Activated CD8-positive, alpha-beta T cell treated with anti-CD3 and anti-CD28 coated beads for 36 hours (primary cell): ENCODE data around the gene MYLIP. TPM values are rescaled to one million over a fixed set of nuclear protein-coding genes. Genes with fewer than 3 reads are reported as not detected.

Source experiments
- ATAC-seq: fragments of 200-7000 bp; cut with Tn5 transposase; one replicate; pipeline ENCODE4 v1.10.0; 2021; ENCODE audit warnings: mild to moderate bottlenecking, moderate library complexity
- CTCF ChIA-PET: fragments of 350-600 bp; sonication (Branson Sonifier 250); formaldehyde crosslinking; loops from one replicate; lab custom pipeline; 2021; ENCODE audit warnings: antibody characterized with exemption; lab: Charles Lee
- POLR2A ChIA-PET: fragments of 350-600 bp; sonication (Branson Sonifier 250); formaldehyde crosslinking; loops from one replicate; lab custom pipeline; 2021; ENCODE audit warnings: antibody characterized with exemption; lab: Charles Lee
- DNase-seq: peaks from one replicate; pipeline ENCODE4 v3.0.0-alpha.2; 2020
- H3K27ac Mint-ChIP-seq: one replicate; pipeline ENCODE4 v1.8.0; 2021; ENCODE audit warnings: mild to moderate bottlenecking, mixed read lengths
- H3K27me3 Mint-ChIP-seq: one replicate; pipeline ENCODE4 v1.8.0; 2021; ENCODE audit warnings: mixed read lengths
- H3K36me3 Mint-ChIP-seq: one replicate; pipeline ENCODE4 v1.8.0; 2021; ENCODE audit warnings: low read depth, mixed read lengths
- H3K4me1 Mint-ChIP-seq: one replicate; pipeline ENCODE4 v1.8.0; 2021; ENCODE audit warnings: low read depth, mixed read lengths
- H3K4me3 Mint-ChIP-seq: one replicate; pipeline ENCODE4 v1.8.0; 2021; ENCODE audit warnings: mild to moderate bottlenecking, moderate library complexity, mixed read lengths
- H3K9me3 Mint-ChIP-seq: one replicate; pipeline ENCODE4 v1.8.0; 2021; ENCODE audit warnings: mixed read lengths
- CTCF ChIP-seq: fragments of 200-600 bp; IDR thresholded peaks from one replicate; pipeline ENCODE4 v1.8.0; 2022; ENCODE audit warnings: antibody characterized with exemption, mild to moderate bottlenecking
- intact Hi-C: fragments of 100-400 bp; cut with micrococcal nuclease; formaldehyde crosslinking; loops from one replicate; pipeline ENCODE4 v1.10.0; 2022
- total RNA-seq, 2 experiments: library from RNA; stranded (reverse); gene quantifications; one replicate each; pipeline ENCODE4 v1.2.3, GENCODE V29; 2021

Gene MYLIP
- total RNA-seq, 2 experiments from 2014 or later = 7.7 to 8.1 TPM

DNA sequence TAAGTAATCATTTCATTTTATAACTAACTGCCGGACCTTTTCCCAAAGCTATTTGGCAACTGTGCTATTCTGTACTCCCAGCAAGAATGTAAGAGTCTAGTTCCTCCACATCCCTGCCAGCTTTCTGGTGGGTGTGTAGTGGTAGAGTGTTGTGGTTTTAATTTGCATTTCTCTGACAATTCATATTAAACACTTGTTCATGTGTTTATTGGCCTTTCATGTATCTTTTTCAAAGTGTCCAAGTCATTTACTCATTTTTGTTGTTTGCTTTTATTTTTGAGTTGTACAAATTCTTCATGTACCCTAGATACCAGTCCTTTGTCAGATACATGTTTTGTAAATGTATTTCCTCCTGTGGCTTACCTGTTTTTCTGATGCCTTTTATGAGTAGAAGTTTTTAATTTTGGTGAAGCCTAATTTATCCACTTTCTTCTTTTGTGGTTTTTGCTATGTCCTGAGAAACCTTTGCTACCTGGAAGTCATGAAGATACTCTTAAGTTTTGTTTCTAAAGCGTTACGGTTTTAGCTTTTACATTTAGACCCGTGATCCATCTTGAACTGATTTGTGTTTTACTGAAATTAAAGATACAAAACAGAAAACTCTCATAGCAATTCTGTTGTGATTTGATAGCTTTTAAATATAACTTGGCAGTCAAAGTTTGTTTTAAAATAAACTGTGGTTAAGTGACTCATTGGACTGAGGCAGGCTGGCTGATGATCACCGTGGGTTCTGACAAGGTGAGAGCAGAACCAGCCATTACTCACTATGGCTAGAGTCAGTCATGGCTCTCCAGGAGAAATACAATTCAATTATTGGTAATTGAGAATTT, 8.0 kb downstream of the MYLIP start:
- Mint-ChIP-seq H3K4me3 (peak overlapping the region; percentile 63), H3K9me3 (no peaks in the 10 kb centered on the region), H3K27me3 (no peaks in the 10 kb centered on the region), H3K36me3 (peaks cover 28% of the 10 kb centered on the region), H3K27ac (peak overlapping the region; percentile 89), H3K4me1 (peaks cover 81% of the 10 kb centered on the region)
- intact Hi-C loops = no loop called here
- no peak for TF ChIP-seq CTCF
- ChIA-PET CTCF (interaction anchor here (0.7 to 2.8 kb wide), 9 partner anchors 8 to 445 kb away, joined by 3 to 10 read pairs (median 7); partner anchors contain the start of genes GMPR and MYLIP), POLR2A (interaction anchor here (1.0 to 1.2 kb wide), 9 partner anchors 8 to 508 kb away, joined by 3 to 7 read pairs (median 4); partner anchors contain the start of gene MYLIP)
- DNase-seq (peak; percentile 71), ATAC-seq (peak; percentile 90)

DNA sequence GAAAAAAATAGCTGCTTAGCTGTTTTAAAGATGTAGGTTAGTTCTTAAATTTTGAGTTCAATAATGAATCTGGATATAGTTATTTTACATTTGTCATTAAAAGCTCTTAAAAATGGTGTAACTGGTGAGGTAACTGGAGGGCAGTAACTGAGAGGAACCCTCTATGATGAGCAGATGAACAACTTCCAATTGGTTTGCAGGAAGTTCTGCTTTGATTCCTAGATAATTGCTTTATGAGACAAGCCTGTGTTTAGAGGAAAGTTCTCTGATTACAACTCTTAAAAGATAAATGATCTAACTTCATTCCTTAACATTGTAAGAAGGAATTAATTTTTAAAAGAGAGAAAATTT, 8.5 kb downstream of the MYLIP start:
- H3K27ac Mint-ChIP-seq = peak overlapping the region; percentile 89
- H3K4me3 Mint-ChIP-seq = peak overlapping the region; percentile 63
- no peak for DNase-seq
- ATAC-seq = peak; percentile 6
- H3K4me1 Mint-ChIP-seq = peaks cover 76% of the 10 kb centered on the region
- intact Hi-C loops = no loop called here
- no peaks in the 10 kb centered on the region for H3K9me3 Mint-ChIP-seq
- CTCF ChIA-PET = interaction anchor here (0.7 to 2.8 kb wide), 10 partner anchors 9 to 446 kb away, joined by 3 to 10 read pairs (median 6); partner anchors contain the start of genes GMPR and MYLIP
- TF ChIP-seq CTCF = no peak
- H3K27me3 Mint-ChIP-seq = no peaks in the 10 kb centered on the region
- POLR2A ChIA-PET = interaction anchor here (1.0 to 1.2 kb wide), 5 partner anchors 9 to 508 kb away, joined by 3 to 7 read pairs (median 3); partner anchors contain the start of gene MYLIP
- peaks cover 31% of the 10 kb centered on the region for H3K36me3 Mint-ChIP-seq

- ChIA-PET CTCF (interaction anchor here (1.3 kb wide), 1 partner anchor 22 kb away, joined by 3 read pairs; no protein-coding TSS in a partner anchor), POLR2A (no interaction called here)
- peaks cover 58% of the 10 kb centered on the region for H3K4me1 Mint-ChIP-seq
- no peak for DNase-seq
- no peaks in the 10 kb centered on the region for H3K27me3 Mint-ChIP-seq
- TF ChIP-seq CTCF = no peak
- ATAC-seq = no peak
- no peak overlapping the region for H3K4me3 Mint-ChIP-seq
- peaks cover 31% of the 10 kb centered on the region for H3K36me3 Mint-ChIP-seq
- no peak overlapping the region for H3K27ac Mint-ChIP-seq
- H3K9me3 Mint-ChIP-seq = no peaks in the 10 kb centered on the region
- intact Hi-C loops = no loop called here
These were observed 10.7 kb downstream of the MYLIP start for GRCh38 chr6:16139556-16139955.

DNA sequence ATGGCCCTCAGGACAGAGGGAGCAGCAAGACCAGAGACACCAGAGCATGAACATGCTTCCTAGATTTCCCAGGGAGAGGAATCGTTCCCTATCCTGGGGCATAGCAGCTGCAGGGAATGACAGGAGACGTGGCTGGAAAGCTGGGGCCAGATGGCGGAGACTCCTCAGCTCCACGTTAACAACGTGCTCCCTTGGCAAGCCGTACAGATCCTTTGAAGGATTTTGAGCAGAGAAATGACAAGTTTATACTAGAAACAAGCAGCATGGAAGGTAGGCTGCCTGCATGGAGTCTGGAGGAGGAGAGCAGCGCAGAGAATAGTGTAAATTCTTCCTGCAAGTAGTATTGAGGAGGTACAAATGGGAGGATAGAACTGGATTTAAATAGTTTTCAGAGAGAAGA, 11.7 kb downstream of the MYLIP start:
- ChIA-PET POLR2A (no interaction called here), CTCF (no interaction called here)
- Mint-ChIP-seq H3K27ac (no peak overlapping the region), H3K36me3 (peaks cover 31% of the 10 kb centered on the region), H3K4me1 (peaks cover 49% of the 10 kb centered on the region), H3K9me3 (no peaks in the 10 kb centered on the region), H3K27me3 (no peaks in the 10 kb centered on the region), H3K4me3 (no peak overlapping the region)
- no peak for TF ChIP-seq CTCF
- ATAC-seq = no peak
- no peak for DNase-seq
- intact Hi-C loops = no loop called here

DNA sequence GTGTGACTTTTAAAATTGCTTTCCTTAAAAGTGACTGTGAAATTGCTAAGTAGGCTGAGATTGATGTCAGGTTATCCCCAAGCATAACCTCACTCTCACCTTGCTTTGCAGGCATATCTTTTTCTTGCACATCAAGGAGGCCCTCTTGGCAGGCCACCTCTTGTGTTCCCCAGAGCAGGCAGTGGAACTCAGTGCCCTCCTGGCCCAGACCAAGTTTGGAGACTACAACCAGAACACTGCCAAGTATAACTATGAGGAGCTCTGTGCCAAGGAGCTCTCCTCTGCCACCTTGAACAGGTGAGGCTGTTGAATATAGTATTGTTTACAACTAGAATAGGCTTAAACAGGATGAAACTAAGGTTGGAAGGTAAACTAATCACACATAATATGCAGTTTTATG, 12.6 kb downstream of the MYLIP start:
- CTCF ChIA-PET = interaction anchor here (1.0 to 1.5 kb wide), 2 partner anchors 15 to 42 kb away, joined by 3 to 4 read pairs; no protein-coding TSS in a partner anchor
- Mint-ChIP-seq H3K9me3 (no peaks in the 10 kb centered on the region), H3K36me3 (peaks cover 38% of the 10 kb centered on the region), H3K4me3 (no peak overlapping the region), H3K4me1 (peaks cover 41% of the 10 kb centered on the region), H3K27ac (no peak overlapping the region), H3K27me3 (no peaks in the 10 kb centered on the region)
- POLR2A ChIA-PET = interaction anchor here (0.9 to 1.4 kb wide), 3 partner anchors 41 to 240 kb away, joined by 3 read pairs; no protein-coding TSS in a partner anchor
- ATAC-seq = no peak
- intact Hi-C loops = no loop called here
- TF ChIP-seq CTCF = no peak
- no peak for DNase-seq
